Panc1 (cell line): Measurements from ENCODE around the gene TRIM31.

ENCODE experiments used
- POLR2AphosphoS5 ChIP-seq: IDR thresholded peaks from 2 replicates; pipeline ENCODE4 v1.6.1; 2012; ENCODE audit warnings: mild to moderate bottlenecking, low read depth, low read length, moderate library complexity
- SIN3A ChIP-seq: IDR thresholded peaks from 2 replicates; pipeline ENCODE4 v1.6.1; 2012; ENCODE audit warnings: low read depth, mild to moderate bottlenecking, low read length, moderate library complexity, borderline replicate concordance; ENCODE audit not compliant: insufficient read depth
- TF ChIP-seq, protein P1 (sequence below): fragments of 450-650 bp; IDR thresholded peaks from 2 replicates; pipeline ENCODE4 v1.5.1; 2017; ENCODE audit warnings: mild to moderate bottlenecking

DNA sequence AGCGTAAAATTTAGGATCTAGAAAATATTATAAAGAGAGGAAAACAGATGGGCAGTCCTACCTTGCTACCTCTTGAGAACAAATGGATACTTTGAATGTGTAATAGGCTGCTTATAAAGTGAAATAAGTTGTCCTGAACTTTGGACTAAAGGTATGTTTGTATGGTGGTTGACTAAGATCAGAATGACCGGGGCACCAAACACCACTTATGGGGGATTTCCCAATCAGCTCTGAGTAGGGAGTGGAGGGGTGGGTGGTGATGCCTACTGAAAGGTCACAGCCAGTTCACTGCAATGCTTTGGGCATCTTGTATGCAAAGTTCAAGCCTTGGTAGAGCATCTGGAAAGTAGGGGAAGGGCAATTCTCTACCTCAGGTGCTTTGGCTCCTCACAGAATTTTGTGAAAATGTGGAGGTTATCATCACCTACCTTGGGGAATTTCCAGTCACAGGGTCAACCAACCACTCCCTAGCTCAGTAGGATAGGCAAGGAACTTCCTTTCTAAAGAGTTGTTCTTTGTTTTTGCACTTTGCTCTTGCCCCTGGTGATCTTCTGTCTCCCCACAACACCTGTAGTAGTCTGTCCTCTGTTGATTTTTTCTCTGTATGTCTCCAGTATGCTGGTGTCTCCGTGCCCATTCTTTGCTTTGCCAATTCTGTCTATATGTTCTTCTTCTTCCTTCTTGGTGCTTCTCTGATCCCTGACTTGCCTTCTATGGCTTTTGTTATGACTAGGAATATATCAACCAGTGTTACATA is at the start of gene TRIM31:
- TF ChIP-seq, protein P1, sequence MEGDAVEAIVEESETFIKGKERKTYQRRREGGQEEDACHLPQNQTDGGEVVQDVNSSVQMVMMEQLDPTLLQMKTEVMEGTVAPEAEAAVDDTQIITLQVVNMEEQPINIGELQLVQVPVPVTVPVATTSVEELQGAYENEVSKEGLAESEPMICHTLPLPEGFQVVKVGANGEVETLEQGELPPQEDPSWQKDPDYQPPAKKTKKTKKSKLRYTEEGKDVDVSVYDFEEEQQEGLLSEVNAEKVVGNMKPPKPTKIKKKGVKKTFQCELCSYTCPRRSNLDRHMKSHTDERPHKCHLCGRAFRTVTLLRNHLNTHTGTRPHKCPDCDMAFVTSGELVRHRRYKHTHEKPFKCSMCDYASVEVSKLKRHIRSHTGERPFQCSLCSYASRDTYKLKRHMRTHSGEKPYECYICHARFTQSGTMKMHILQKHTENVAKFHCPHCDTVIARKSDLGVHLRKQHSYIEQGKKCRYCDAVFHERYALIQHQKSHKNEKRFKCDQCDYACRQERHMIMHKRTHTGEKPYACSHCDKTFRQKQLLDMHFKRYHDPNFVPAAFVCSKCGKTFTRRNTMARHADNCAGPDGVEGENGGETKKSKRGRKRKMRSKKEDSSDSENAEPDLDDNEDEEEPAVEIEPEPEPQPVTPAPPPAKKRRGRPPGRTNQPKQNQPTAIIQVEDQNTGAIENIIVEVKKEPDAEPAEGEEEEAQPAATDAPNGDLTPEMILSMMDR: no peak
- TF ChIP-seq SIN3A: no peak
- TF ChIP-seq POLR2AphosphoS5: no peak
